Breast epithelium (tissue), 3 donors: ENCODE results near the gene ADAMTS3.

Experiments used
- POLR2AphosphoS5 ChIP-seq, 3 donors: sonication (generic); formaldehyde crosslinking; IDR thresholded peaks; one replicate each; pipeline ENCODE4 v1.6.1; 2017; ENCODE audit warnings: antibody characterized with exemption in 3 of 3
- TF ChIP-seq, protein P1 (sequence below), 3 donors: fragments of 450-650 bp; IDR thresholded peaks; one replicate each; pipeline ENCODE4 v1.5.1; 2016 to 2017; ENCODE audit warnings: antibody characterized with exemption in 3 of 3, mild to moderate bottlenecking in 3 of 3, moderate library complexity in 3 of 3

DNA sequence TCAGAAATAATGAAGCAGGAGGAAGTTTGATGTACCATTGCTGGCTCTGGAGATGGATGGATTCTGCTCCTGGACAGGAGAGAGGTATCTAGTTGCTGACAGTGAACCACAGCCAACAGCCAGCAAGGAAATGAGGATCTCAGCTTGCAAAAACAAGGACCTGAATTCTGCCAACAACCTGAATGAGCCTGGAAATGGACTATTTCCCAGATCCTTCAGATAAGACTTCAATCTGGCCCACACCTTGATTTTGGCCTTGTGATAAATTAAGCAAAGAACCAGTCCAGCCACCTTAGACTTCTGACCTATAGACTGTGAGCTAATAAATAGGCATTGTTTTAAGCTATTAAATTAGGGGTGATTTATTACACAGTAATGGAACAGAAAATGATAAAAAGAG is 220.3 kb downstream of the ADAMTS3 start:
- TF ChIP-seq, protein P1, sequence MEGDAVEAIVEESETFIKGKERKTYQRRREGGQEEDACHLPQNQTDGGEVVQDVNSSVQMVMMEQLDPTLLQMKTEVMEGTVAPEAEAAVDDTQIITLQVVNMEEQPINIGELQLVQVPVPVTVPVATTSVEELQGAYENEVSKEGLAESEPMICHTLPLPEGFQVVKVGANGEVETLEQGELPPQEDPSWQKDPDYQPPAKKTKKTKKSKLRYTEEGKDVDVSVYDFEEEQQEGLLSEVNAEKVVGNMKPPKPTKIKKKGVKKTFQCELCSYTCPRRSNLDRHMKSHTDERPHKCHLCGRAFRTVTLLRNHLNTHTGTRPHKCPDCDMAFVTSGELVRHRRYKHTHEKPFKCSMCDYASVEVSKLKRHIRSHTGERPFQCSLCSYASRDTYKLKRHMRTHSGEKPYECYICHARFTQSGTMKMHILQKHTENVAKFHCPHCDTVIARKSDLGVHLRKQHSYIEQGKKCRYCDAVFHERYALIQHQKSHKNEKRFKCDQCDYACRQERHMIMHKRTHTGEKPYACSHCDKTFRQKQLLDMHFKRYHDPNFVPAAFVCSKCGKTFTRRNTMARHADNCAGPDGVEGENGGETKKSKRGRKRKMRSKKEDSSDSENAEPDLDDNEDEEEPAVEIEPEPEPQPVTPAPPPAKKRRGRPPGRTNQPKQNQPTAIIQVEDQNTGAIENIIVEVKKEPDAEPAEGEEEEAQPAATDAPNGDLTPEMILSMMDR (IDR thresholded peaks at IDR 0.05): no peak
- no peak for TF ChIP-seq POLR2AphosphoS5 (IDR thresholded peaks at IDR 0.05)
